H9 (cell line): ENCODE results near the gene CD47. TPM values are rescaled to one million over a fixed set of nuclear protein-coding genes. Genes with fewer than 3 reads are reported as not detected.

ENCODE experiments used
- DNase-seq: peaks from one replicate; pipeline ENCODE4 v3.0.0-alpha.2; 2017
- H2AFZ ChIP-seq: one replicate; pipeline ENCODE4 v1.6.1; 2013; ENCODE audit warnings: mild to moderate bottlenecking, low read length, control low read depth, moderate library complexity
- H2AK5ac ChIP-seq: 2 replicates; pipeline ENCODE4 v1.6.1; 2013; ENCODE audit warnings: low read length, control low read depth, mixed read lengths; ENCODE audit not compliant: insufficient read length
- H2BK120ac ChIP-seq: one replicate; pipeline ENCODE4 v1.6.1; 2013; ENCODE audit warnings: low read depth, mild to moderate bottlenecking, low read length, control low read depth, inconsistent platforms; ENCODE audit not compliant: poor library complexity, severe bottlenecking
- H2BK12ac ChIP-seq: 2 replicates; pipeline ENCODE4 v1.6.1; 2013; ENCODE audit warnings: low read length, control low read depth, mixed read lengths, low read depth; ENCODE audit not compliant: insufficient read length
- H2BK15ac ChIP-seq: 2 replicates; pipeline ENCODE4 v1.6.1; 2013; ENCODE audit warnings: low read depth, low read length, control low read depth
- H2BK20ac ChIP-seq: one replicate; pipeline ENCODE4 v1.6.1; 2013; ENCODE audit warnings: low read depth, mild to moderate bottlenecking, low read length, control low read depth, inconsistent platforms; ENCODE audit not compliant: poor library complexity, severe bottlenecking
- H2BK5ac ChIP-seq: 2 replicates; pipeline ENCODE4 v1.6.1; 2013; ENCODE audit warnings: low read length, control low read depth, mixed read lengths; ENCODE audit not compliant: insufficient read length
- H3K14ac ChIP-seq: 2 replicates; pipeline ENCODE4 v1.6.1; 2013; ENCODE audit warnings: low read length, control low read depth; ENCODE audit not compliant: insufficient read depth
- H3K18ac ChIP-seq: 2 replicates; pipeline ENCODE4 v1.6.1; 2013; ENCODE audit warnings: low read depth, mild to moderate bottlenecking, mixed read lengths, low read length, control low read depth; ENCODE audit not compliant: insufficient read length
- H3K23ac ChIP-seq: 2 replicates; pipeline ENCODE4 v1.6.1; 2013; ENCODE audit warnings: low read length, control low read depth, mixed read lengths, low read depth; ENCODE audit not compliant: insufficient read length
- H3K23me2 ChIP-seq: 2 replicates; pipeline ENCODE4 v1.6.1; 2013; ENCODE audit warnings: low read depth, mild to moderate bottlenecking, mixed read lengths, low read length, control low read depth; ENCODE audit not compliant: insufficient read length, poor library complexity, severe bottlenecking
- H3K27ac ChIP-seq: 2 replicates; pipeline ENCODE4 v1.5.1; 2013; ENCODE audit warnings: low read length, control low read depth, mixed read lengths, low read depth; ENCODE audit not compliant: insufficient read length
- H3K27me3 ChIP-seq: 2 replicates; pipeline ENCODE4 v1.6.1; 2013; ENCODE audit warnings: low read length, control low read depth, inconsistent platforms; ENCODE audit not compliant: insufficient read depth
- H3K4ac ChIP-seq: 2 replicates; pipeline ENCODE4 v1.6.1; 2013; ENCODE audit warnings: low read depth, mild to moderate bottlenecking, control low read depth, inconsistent platforms, low read length, moderate library complexity
- H3K4me1 ChIP-seq: 2 replicates; pipeline ENCODE4 v1.6.1; 2013; ENCODE audit warnings: low read length, control low read depth, inconsistent platforms; ENCODE audit not compliant: insufficient read depth
- H3K4me2 ChIP-seq: 2 replicates; pipeline ENCODE4 v1.6.1; 2013; ENCODE audit warnings: low read length, control low read depth, mixed read lengths; ENCODE audit not compliant: insufficient read length, insufficient read depth
- H3K56ac ChIP-seq: 2 replicates; pipeline ENCODE4 v1.6.1; 2013; ENCODE audit warnings: low read depth, mild to moderate bottlenecking, mixed read lengths, low read length, control low read depth; ENCODE audit not compliant: insufficient read length
- H3K79me1 ChIP-seq: 2 replicates; pipeline ENCODE4 v1.6.1; 2013; ENCODE audit warnings: low read depth, mild to moderate bottlenecking, moderate library complexity, low read length, control low read depth, inconsistent platforms; ENCODE audit not compliant: insufficient read depth, poor library complexity, severe bottlenecking
- H3K79me2 ChIP-seq: 2 replicates; pipeline ENCODE4 v1.6.1; 2013; ENCODE audit warnings: low read length, control low read depth, inconsistent platforms; ENCODE audit not compliant: insufficient read depth
- H3K9ac ChIP-seq: 2 replicates; pipeline ENCODE4 v1.6.1; 2013; ENCODE audit warnings: low read length, control low read depth, mixed read lengths; ENCODE audit not compliant: insufficient read length; ENCODE audit errors: extremely low read depth
- H3K9me3 ChIP-seq: one replicate; pipeline ENCODE4 v1.6.1; 2013; ENCODE audit warnings: low read depth, low read length, inconsistent platforms; ENCODE audit not compliant: control insufficient read depth
- H3T11ph ChIP-seq: one replicate; pipeline ENCODE4 v1.6.1; 2013; ENCODE audit warnings: mild to moderate bottlenecking, low read length, control low read depth, inconsistent platforms
- H4K20me1 ChIP-seq: one replicate; pipeline ENCODE4 v1.6.1; 2013; ENCODE audit not compliant: control insufficient read depth, insufficient read length, insufficient read depth
- H4K5ac ChIP-seq: 2 replicates; pipeline ENCODE4 v1.6.1; 2013; ENCODE audit warnings: low read depth, mild to moderate bottlenecking, mixed read lengths, low read length, control low read depth; ENCODE audit not compliant: insufficient read length
- H4K8ac ChIP-seq: replicated peaks from 2 replicates; pipeline ENCODE4 v1.6.1; 2013; ENCODE audit warnings: low read length, control low read depth, mixed read lengths, low read depth; ENCODE audit not compliant: insufficient read length
- H4K91ac ChIP-seq: 2 replicates; pipeline ENCODE4 v1.6.1; 2013; ENCODE audit warnings: low read depth, mild to moderate bottlenecking, moderate library complexity, mixed read lengths, low read length, control low read depth; ENCODE audit not compliant: insufficient read length
- H3K27ac Mint-ChIP-seq, 3 experiments: 2 replicates in 2 of 3; 3 replicates in 1 of 3; pipeline ENCODE4 v1.8.0; 2020 to 2021; ENCODE audit warnings: mixed read lengths in 3 of 3, mild to moderate bottlenecking in 1 of 3, moderate library complexity in 1 of 3
- H3K27me3 Mint-ChIP-seq: 2 replicates; pipeline ENCODE4 v1.8.0; 2021; ENCODE audit warnings: low read depth, mild to moderate bottlenecking, moderate library complexity, mixed read lengths
- H3K36me3 Mint-ChIP-seq, 3 experiments: 2 replicates in 2 of 3; 3 replicates in 1 of 3; pipeline ENCODE4 v1.8.0; 2020 to 2021; ENCODE audit warnings: low read depth in 3 of 3, mixed read lengths in 3 of 3; ENCODE audit not compliant: insufficient read depth in 1 of 3
- H3K4me1 Mint-ChIP-seq, 2 experiments: 2 replicates each; pipeline ENCODE4 v1.8.0; 2020; ENCODE audit warnings: mixed read lengths in 2 of 2
- H3K4me3 Mint-ChIP-seq, 2 experiments: 2 replicates in 1 of 2; 3 replicates in 1 of 2; pipeline ENCODE4 v1.8.0; 2020 to 2021; ENCODE audit warnings: mild to moderate bottlenecking in 2 of 2, mixed read lengths in 2 of 2, moderate library complexity in 1 of 2
- H3K9me3 Mint-ChIP-seq, 2 experiments: 2 replicates in 1 of 2; 3 replicates in 1 of 2; pipeline ENCODE4 v1.8.0; 2020; ENCODE audit warnings: mild to moderate bottlenecking in 2 of 2, mixed read lengths in 2 of 2, moderate library complexity in 1 of 2
- CTCF ChIP-seq: fragments of 200-600 bp; sonication (generic); conservative IDR thresholded peaks from 3 replicates; pipeline ENCODE4 v1.8.0; 2021; ENCODE audit warnings: antibody characterized with exemption, mild to moderate bottlenecking
- WGBS: extraction: QIAGEN DNeasy Blood & Tissue Kit; methylation state at CpG from one replicate; pipeline ENCODE4 v1.1.7; 2013; ENCODE audit warnings: missing lambda C conversion rate, low lambda C conversion rate, mixed read lengths; ENCODE audit not compliant: insufficient read length; ENCODE audit errors: extremely low coverage; 5-methylcytosine and 5-hydroxymethylcytosine counted together
- total RNA-seq: library from RNA; stranded (reverse); gene quantifications from 2 replicates; pipeline ENCODE4 v1.2.1, GENCODE V29; 2021

CD47 gene
- total RNA-seq, 1 experiment from 2014 or later: 15.4 TPM

GRCh38 chr3:108028896-108029295, 61.9 kb downstream of the CD47 start:
- Histone ChIP-seq H3K4me1 (no peaks in the 10 kb centered on the region), H3K23ac (no peak overlapping the region), H3K18ac (no peak overlapping the region), H2BK120ac (no peak overlapping the region), H3K4ac (no peak overlapping the region), H3K23me2 (no peaks in the 10 kb centered on the region), H4K20me1 (no peaks in the 10 kb centered on the region), H2BK5ac (no peak overlapping the region), H3K9ac (no peak overlapping the region), H3K79me1 (no peaks in the 10 kb centered on the region), H3K4me2 (no peak overlapping the region), H2AFZ (no peak overlapping the region), H2BK20ac (no peak overlapping the region), H3K9me3 (no peaks in the 10 kb centered on the region), H3T11ph (no peak overlapping the region), H4K5ac (no peak overlapping the region), H2BK15ac (no peak overlapping the region), H3K27ac (no peak overlapping the region), H4K91ac (no peak overlapping the region), H4K8ac (no peak overlapping the region), H3K27me3 (no peaks in the 10 kb centered on the region), H3K14ac (no peak overlapping the region), H2BK12ac (no peak overlapping the region), H3K79me2 (no peaks in the 10 kb centered on the region), H2AK5ac (no peak overlapping the region), H3K56ac (no peak overlapping the region)
- Mint-ChIP-seq H3K4me3 (no peak overlapping the region), H3K9me3 (peaks cover 2 to 14% of the 10 kb centered on the region in 2 experiments; a peak in 3 of 5 replicates), H3K27me3 (no peaks in the 10 kb centered on the region), H3K27ac (peak overlapping the region in 1 of 3 experiments; percentile 8; a peak in 1 of 7 replicates), H3K4me1 (peaks cover 5% of the 10 kb centered on the region in 2 experiments), H3K36me3 (peaks cover 3 to 4% (median 3%) of the 10 kb centered on the region in 3 experiments; a peak in 4 of 7 replicates)
- TF ChIP-seq CTCF: no peak
- no peak for DNase-seq
- WGBS: no CpG with 5 or more reads among the region's 2 CpGs
